ENCODE results near the gene MED20. TPM values are rescaled to one million over a fixed set of nuclear protein-coding genes. Genes with fewer than 3 reads are reported as not detected.

The MED20 gene
- total RNA-seq, 1 experiment from 2014 or later: 26.4 TPM

- Histone ChIP-seq H3K79me2 (ENCODE audit: insufficient read depth, low read length) (no peaks in the 10 kb centered on the region; the same call in 1 of the 2 replicates), H2AFZ (ENCODE audit: low read depth, low read length, poor library complexity, severe bottlenecking) (no peak overlapping the region), H3K4me2 (ENCODE audit: low read length) (peak overlapping the region; percentile 90), H3K27me3 (ENCODE audit: insufficient read depth, low read length) (no peaks in the 10 kb centered on the region; the same call in 1 of the 2 replicates), H3K9me3 (ENCODE audit: control insufficient read depth in 1 of 2, insufficient read depth in 1 of 2, low read depth in 1 of 2, low read length in 2 of 2) (no peaks in the 10 kb centered on the region), H3K9me2 (ENCODE audit: insufficient read depth) (no peaks in the 10 kb centered on the region), H3K4me1 (ENCODE audit: control insufficient read depth in 1 of 2, insufficient read depth in 2 of 2, low read length in 2 of 2) (peaks cover 9 to 15% of the 10 kb centered on the region in 2 experiments; a peak in 3 of 4 replicates), H4K20me1 (ENCODE audit: insufficient read depth) (no peaks in the 10 kb centered on the region), H3K9ac (ENCODE audit: low read length) (peak overlapping the region; percentile 66), H3K27ac (ENCODE audit: low read depth, low read length) (no peak overlapping the region), H3K4me3 (replicated peaks in 1 of 2; ENCODE audit: low read depth in 1 of 2, low read length in 2 of 2) (peak overlapping the region; percentile 66 to 72), H3K36me3 (ENCODE audit: control insufficient read depth in 1 of 2, insufficient read depth in 2 of 2, low read length in 2 of 2) (no peaks in the 10 kb centered on the region; a peak in 1 of 4 replicates)
- CTCF ChIA-PET: interaction anchor here (2.3 kb wide), 1 partner anchor 27 kb away, joined by 13 read pairs; the partner anchor contains the start of genes BYSL and MED20
- no peak for DNase-seq (ENCODE audit: low read depth, low spot score)
- TF ChIP-seq CTCF (IDR thresholded peaks at IDR 0.05 in 2 of 3, conservative IDR thresholded peaks at IDR 0.05 in 1 of 3; ENCODE audit: borderline replicate concordance in 1 of 3, insufficient read depth in 1 of 3, low read depth in 2 of 3, low read length in 2 of 3) (no peak), REST (IDR thresholded peaks at IDR 0.05; ENCODE audit: low read depth) (no peak), RAD21 (IDR thresholded peaks at IDR 0.05; ENCODE audit: low read depth) (no peak), SP1 (IDR thresholded peaks at IDR 0.05; ENCODE audit: low read depth) (no peak), TCF7L2 (IDR thresholded peaks at IDR 0.05; ENCODE audit: borderline replicate concordance, extremely low read depth, insufficient read depth, insufficient read length) (no peak), POLR2A (IDR thresholded peaks at IDR 0.05; ENCODE audit: borderline replicate concordance, extremely low read depth, insufficient read depth, insufficient read length) (no peak), ZBTB33 (IDR thresholded peaks at IDR 0.05; ENCODE audit: extremely low read depth, insufficient replicate concordance, low read length) (no peak), ELF1 (IDR thresholded peaks at IDR 0.05; ENCODE audit: borderline replicate concordance, low read depth) (no peak), CEBPB (IDR thresholded peaks at IDR 0.05; ENCODE audit: low read depth) (no peak), FOSL1 (IDR thresholded peaks at IDR 0.05; ENCODE audit: low read depth) (no peak), JUND (IDR thresholded peaks at IDR 0.05) (no peak), EZH2 (IDR thresholded peaks at IDR 0.05) (no peak)
- no TSS peak for BruUV-seq (replicated peaks)
- RAD21 ChIA-PET (ENCODE audit: low non-redundant PET in 1 of 2, low total read pairs in 2 of 2, uncharacterized antibody in 2 of 2, unreplicated experiment in 2 of 2): interaction anchor here in 1 of 2 experiments (0.6 to 0.7 kb wide), 2 partner anchors 82 to 112 kb away, joined by 4 to 6 read pairs; no protein-coding TSS in a partner anchor
- intact Hi-C loops (cut with micrococcal nuclease): loop anchor here (1.0 kb wide), 1 partner anchor 27 kb away; the partner anchor contains the start of genes BYSL and MED20
- peak; percentile 60 for ATAC-seq
- POLR2A ChIA-PET: interaction anchor here (1.9 kb wide), 1 partner anchor 26 kb away, joined by 5 read pairs; the partner anchor contains the start of genes BYSL and MED20
These were observed 26.3 kb downstream of the MED20 start for GRCh38 chr6:41894366-41895299.
